ENCODE data around the gene C3.
"Not testable (repeated sequence)": the region's sequence is repeated elsewhere in the genome, so short reads cannot be mapped to it uniquely, and the experiment has no call there.

The C3 gene

DNA sequence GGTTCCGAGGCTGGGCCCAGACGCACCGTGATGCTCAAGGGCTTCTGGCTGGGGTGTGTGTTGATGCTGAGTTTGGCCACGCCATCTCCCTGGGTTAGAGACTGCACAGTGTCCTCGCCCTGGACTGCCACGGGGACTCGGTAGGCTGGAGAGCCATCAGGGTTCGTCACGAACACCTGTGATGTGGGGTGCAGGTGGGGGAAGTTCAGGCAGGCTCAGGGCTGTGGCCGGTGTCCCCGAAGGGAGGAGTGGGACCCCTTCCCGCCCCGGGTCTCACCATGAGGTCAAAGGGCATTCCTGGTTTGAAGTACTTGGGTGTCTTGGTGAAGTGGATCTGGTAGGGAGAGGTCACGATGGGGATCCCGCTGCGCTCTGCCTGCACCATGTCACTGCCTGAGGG, 8.2 kb downstream of the C3 start:
- DNase-seq, result no peak

DNA sequence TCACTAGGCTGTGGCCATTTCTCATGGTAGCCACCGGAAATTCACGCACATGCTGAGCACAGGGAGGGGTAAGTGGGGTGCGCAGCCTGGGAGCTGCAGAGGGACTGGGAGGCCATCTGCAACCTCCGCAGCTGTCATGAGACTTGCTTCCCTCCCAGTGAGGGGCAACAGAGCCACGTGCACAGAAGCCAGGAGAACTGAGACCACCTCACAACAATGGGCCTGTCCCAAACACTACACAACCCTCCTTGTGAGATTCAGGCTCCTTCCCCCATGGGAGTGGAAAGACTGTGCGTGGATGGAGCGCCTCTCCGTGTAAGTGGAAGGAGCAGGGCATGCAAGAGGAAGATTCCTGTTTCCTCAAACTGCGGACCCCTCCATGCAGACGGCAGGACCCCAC, 8.8 kb downstream of the C3 start:
- no peak for DNase-seq

DNA sequence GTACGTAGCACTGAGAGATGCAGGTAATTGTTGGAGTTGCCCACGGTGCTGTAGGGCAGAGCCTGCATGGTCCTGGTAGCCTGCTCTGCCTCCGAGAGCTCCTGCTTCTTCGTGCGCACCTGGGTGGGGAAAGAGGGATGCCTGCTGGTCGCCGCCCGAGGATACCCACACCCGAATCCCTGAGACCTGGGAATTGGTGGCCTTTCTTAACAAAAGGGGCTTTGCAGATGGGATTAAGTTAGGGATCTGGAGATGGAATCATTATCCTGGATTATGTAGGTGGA, 9.4 kb downstream of the C3 start:
- DNase-seq, result no peak

- DNase-seq, result no peak
Observed at GRCh38 chr19:6710273-6711077, 10.0 kb downstream of the C3 start.

DNA sequence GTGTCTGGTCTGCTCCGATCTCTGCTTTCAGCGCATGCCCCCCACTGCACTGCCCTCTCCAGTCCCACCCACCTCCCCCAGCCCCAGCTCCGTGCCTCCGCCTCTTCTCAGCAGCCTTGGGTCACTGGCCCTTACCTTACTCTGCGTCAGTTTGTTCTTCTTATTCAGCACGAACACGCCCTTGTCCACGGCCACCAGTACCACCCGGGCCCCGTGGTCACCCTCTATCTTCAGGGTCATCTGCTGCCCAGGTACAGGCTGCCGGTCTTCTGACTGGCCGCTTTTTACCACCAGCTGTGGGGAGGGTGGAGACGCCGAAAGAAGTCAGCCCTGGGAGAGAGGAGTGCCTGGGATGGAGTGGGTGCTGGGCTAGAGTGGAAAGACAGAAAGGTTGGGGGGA, 10.9 kb downstream of the C3 start:
- DNase-seq, result no peak

DNA sequence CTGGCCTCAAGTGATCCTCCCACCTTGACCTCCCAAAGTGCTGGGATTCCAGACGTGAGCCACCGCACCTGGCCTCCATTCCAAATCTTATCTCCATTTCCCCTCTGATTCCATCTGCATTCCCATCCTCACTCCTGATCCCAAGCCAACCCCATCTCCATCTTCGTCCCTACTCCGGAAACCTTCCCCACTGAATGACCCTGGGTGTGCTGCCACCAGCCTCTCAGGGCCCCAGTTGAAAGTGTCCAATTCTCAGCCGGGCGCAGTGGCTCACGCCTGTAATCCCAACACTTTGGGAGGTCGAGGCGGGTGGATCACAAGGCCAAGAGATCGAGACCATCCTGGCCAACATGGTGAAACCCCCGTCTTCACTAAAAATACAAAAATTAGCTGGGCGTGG, 11.5 kb downstream of the C3 start:
- DNase-seq, result not testable (repeated sequence)

- no peak for DNase-seq
Observed at GRCh38 chr19:6708346-6708745, 12.1 kb downstream of the C3 start.

DNA sequence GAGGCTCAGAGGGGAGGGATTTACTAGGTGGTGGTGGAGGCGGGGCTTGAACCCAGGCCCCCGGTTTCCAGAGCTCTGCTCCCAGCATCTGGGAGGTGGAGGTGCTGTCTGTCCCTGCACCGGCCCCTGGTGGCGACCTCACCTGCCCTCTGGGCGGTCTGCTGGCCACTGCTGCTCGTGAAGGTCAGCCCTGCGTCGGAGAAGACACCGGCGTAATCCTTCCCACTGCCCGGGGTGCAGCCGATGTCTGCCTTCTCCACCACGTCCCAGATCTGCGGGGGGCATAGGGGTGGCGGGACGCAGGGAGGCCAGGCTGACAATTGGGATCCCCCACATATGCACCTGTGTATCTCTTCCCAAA, 12.8 kb downstream of the C3 start:
- DNase-seq, result no peak

DNA sequence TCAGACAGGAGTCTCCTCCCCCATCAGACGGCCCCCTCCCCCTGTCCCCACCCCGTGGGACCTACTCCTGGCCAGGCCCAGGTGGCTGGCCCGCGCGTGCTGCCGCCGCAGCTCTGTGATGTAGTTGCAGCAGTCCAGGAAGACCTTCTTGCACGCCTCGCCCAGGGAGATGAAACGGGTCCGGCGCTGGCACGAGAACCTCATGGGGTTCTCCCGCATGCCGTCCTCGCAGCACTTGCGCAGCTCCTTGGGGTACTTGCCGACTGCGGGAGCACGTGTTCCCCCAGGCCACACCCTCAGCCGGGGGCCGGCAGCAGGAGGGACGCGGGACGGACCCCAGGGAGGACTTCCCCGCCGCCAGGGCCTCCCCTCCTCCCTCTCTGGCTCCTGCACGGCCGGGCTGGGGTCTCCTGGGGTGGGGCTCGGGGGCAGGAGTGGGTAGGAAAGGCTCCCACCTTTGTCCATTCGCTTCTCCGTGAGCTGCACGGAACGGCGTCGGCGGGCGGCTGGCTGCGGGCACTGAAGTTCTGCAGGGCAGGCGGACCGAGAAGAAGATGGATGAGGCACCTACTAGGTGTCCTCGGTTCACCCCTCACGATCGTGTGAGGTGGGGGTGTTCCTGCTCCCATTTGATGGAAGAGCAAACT, 13.3 kb downstream of the C3 start:
- DNase-seq, result no peak

- no peak for DNase-seq
Observed at GRCh38 chr19:6706633-6706958, 13.9 kb downstream of the C3 start.

GRCh38 chr19:6705931-6706632, 14.4 kb downstream of the C3 start:
- DNase-seq, result no peak

GRCh38 chr19:6700586-6701316, 19.7 kb downstream of the C3 start:
- no peak for DNase-seq

- no peak for DNase-seq
Observed at GRCh38 chr19:6699935-6700334, 20.5 kb downstream of the C3 start.

DNA sequence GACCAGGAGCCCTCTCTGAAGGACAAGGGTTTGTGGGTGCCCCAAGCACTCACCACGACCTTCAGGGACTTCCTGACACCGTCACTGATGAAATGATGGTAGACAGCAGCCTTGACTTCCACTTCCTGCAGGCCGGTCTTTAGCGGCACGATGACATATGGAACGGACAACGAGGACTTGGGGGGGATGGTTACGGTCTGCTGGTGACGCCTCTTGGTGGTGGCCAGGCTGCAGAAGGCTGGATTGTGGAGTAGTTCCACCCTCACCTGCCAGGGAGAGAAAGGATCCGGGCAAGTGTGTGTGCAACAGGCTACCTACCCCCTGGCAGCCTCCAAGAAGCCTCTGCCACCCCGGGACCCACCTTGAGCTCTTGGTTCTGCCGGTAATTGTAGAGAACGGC, 23.2 kb downstream of the C3 start:
- no peak for DNase-seq

GRCh38 chr19:6696239-6696820, 24.1 kb downstream of the C3 start:
- no peak for DNase-seq

DNA sequence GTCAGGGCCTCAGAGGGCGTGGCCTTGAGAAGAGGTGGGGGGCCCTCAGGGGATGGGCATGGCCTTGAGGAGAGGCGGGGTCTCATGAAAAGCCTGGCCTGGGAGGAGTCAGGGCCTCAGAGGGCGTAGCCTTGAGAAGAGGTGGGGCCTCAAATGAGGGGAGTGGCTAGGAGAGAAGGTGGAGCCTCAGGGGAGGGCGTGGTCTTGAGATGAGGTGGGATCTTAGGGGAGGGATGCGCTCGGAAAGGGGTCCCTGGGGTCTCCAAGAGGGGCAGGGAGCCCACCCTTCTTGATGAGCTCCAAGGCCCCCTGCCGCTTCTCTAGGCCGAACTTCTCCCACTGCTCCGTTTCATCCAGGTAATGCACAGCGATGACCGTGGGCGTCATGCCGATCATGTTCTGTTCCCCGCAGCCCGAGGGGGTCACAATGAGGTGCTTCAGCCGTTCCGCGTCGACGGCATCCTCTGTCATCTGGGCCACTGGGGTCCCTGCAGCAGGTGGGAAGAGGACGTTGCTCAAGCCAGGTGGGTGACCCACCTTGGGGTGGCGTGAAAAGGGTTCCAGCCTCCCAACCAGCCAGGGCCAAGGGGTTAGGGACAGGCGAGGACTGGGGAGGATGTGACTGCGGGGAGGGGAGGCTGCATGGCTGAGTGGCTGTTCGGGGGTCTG, 26.2 kb downstream of the C3 start:
- DNase-seq, result no peak

GRCh38 chr19:6693681-6694080, 26.8 kb downstream of the C3 start:
- DNase-seq, result no peak

- DNase-seq, result no peak
Observed at GRCh38 chr19:6693056-6693471, 27.4 kb downstream of the C3 start.

DNA sequence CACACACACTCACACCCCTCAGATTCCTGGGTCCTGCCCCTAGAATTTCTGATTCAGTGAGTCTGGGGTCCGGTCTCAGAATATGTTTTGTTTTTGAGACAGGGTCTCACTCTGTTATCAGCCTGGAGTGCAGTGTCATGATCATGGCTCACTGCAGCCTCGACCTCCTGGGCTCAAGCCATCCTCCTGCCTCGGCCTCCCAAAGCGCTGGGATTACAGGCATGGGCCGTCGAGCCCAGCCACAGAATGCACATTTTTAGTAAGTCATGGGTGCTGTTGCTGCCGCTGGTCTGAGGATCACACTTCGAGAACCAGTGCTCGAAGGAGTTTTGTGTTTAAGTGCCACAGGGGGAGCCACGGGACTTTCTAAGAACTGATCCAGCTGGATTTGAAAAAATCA, 28.4 kb downstream of the C3 start:
- DNase-seq, result no peak

DNA sequence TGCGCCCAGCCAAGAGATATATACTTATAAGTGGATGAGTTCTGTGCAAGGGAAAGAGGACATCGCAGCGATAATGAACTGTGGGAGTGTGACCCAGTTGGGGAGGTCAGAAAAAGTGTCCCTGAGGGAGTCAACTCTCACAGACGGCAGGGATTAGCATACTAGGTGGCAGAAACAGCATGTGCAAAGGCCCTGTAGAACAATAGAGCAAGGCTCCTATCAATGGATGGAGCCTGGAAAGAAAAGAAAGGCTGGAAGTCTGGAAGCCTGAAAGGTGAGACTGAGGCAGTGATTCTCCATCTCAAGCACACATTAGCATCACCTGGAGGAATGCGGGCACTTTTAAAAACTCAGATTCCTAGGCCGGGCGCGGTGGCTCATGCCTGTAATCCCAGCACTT, 29.1 kb downstream of the C3 start:
- DNase-seq, result no peak

DNA sequence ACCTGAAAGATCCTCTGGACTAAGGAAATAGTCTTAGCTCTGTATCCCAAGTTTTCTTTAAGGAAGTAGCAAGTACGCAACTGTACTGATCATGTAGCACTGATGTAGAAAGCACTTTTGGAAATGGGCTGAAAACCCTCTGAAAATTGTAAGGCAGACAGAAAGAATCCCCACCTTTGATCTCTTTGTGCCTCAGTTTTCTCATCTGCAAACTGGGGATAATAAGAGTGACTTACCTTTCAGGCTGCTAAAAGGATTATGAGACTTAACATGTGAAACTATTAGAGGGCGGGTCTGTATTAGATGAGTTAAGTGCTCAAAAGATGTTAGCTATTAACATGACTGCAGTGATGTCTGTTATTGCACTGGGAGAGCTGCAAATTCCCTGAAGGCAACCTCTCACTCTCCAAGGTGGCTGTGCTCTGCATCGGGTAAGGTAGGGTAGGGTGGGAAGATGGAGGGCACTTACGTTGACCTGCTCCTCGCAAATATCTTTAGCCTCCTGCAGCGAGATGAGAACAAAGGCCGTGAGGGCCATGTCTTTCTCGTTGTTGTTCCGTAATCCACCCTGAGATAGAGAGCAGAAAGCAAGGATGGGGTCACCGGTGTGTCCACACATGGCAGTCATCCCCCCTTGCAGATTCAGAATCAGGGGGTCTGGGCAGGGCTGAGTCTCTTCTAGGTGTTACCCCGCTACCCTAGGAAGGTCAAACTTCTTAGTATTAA, 30.1 kb downstream of the C3 start:
- no peak for DNase-seq

GRCh38 chr19:6687114-6687513, 33.3 kb downstream of the C3 start:
- no peak for DNase-seq

All from T-helper 9 cell (primary cell).